Thyroid gland (tissue), 4 donors: ENCODE data around the gene SLC25A46.
"Not testable (repeated sequence)": the region's sequence is repeated elsewhere in the genome, so short reads cannot be mapped to it uniquely, and the experiment has no call there.

ENCODE experiments used
- CTCF ChIP-seq, 6 experiments: fragments of 200-600 bp in 3 of 6; fragments of 450-650 bp in 3 of 6; sonication (generic) in 3 of 6; IDR thresholded peaks; one replicate each; pipeline ENCODE4 v1.5.1; 2016 to 2019; ENCODE audit warnings: antibody characterized with exemption in 6 of 6, mild to moderate bottlenecking in 2 of 6, inconsistent platforms in 1 of 6, moderate library complexity in 1 of 6
- POLR2A ChIP-seq, 2 donors: fragments of 450-650 bp; IDR thresholded peaks; one replicate each; pipeline ENCODE4 v1.6.1; 2017; ENCODE audit warnings: antibody characterized with exemption in 2 of 2, mild to moderate bottlenecking in 2 of 2, moderate library complexity in 1 of 2

DNA sequence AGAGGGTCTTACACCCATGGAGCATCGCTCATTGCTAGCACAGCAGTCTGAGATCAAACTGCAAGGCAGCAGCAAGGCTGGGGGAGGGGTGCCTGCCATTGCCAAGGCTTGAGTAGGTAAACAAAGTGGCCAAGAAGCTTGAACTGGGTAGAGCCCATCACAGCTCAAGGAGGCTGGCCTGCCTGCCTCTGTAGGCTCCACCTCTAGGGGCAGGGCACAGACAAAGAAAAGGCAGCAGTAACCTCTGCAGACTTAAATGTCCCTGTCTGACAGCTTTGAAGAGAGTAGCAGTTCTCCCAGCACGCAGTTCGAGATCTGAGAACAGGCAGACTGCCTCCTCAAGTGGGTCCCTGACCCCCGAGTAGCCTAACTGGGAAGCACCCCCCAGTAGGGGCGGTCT, 46.1 kb upstream of the SLC25A46 start:
- not testable (repeated sequence) for TF ChIP-seq CTCF, POLR2A (IDR thresholded peaks at IDR 0.05)
